Activated CD4-positive, alpha-beta memory T cell treated with anti-CD3 and anti-CD28 coated beads for 36 hours (primary cell): ENCODE data around the gene MYO18B. TPM values are rescaled to one million over a fixed set of nuclear protein-coding genes. Genes with fewer than 3 reads are reported as not detected.
A peak's percentile ranks its signal among the peaks of the same experiment; 100 is the strongest.

Experiments
- CTCF ChIA-PET: fragments of 350-600 bp; sonication (Branson Sonifier 250); formaldehyde crosslinking; loops from one replicate; lab custom pipeline; 2021; ENCODE audit warnings: antibody characterized with exemption, inconsistent platforms; lab: Charles Lee
- POLR2A ChIA-PET: fragments of 350-600 bp; sonication (Branson Sonifier 250); formaldehyde crosslinking; loops from one replicate; lab custom pipeline; 2021; ENCODE audit warnings: antibody characterized with exemption; lab: Charles Lee
- DNase-seq: peaks from one replicate; pipeline ENCODE4 v3.0.0-alpha.2; 2020
- H3K27ac Mint-ChIP-seq: one replicate; pipeline ENCODE4 v1.8.0; 2021; ENCODE audit warnings: mixed read lengths
- H3K27me3 Mint-ChIP-seq: one replicate; pipeline ENCODE4 v1.8.0; 2021; ENCODE audit warnings: mixed read lengths
- H3K36me3 Mint-ChIP-seq: one replicate; pipeline ENCODE4 v1.8.0; 2021; ENCODE audit warnings: mixed read lengths
- H3K4me1 Mint-ChIP-seq: one replicate; pipeline ENCODE4 v1.8.0; 2021; ENCODE audit warnings: low read depth, mixed read lengths
- H3K4me3 Mint-ChIP-seq: one replicate; pipeline ENCODE4 v1.8.0; 2021; ENCODE audit warnings: mild to moderate bottlenecking, mixed read lengths
- H3K9me3 Mint-ChIP-seq: one replicate; pipeline ENCODE4 v1.8.0; 2021; ENCODE audit warnings: mixed read lengths
- intact Hi-C: fragments of 100-400 bp; cut with micrococcal nuclease; formaldehyde crosslinking; loops from one replicate; pipeline ENCODE4 v1.15.1; 2023
- total RNA-seq, 2 experiments: library from RNA; stranded (reverse); gene quantifications; one replicate each; pipeline ENCODE4 v1.2.3, GENCODE V29; 2021

The MYO18B gene
- total RNA-seq, 2 experiments from 2014 or later = 0.22 to 0.29 TPM

DNA sequence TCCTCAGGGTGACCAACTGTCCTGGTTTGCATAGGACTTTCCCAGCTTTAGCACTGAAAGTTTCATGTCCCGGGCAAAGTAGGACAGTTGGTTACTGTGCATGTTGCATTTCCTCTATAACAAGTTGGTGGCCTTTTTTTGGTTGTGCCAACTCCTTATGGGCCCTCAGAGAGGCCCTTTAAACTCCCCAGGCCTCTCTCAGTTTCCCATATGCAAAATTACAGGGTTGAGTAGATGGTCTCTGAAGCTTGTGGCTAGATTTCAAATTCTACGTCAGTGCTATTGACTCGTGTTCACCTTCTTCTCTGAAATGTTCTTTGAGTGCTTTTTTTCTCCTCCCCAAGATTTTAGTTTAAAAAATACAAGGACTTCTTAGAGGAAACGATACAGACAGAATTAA is 92.5 kb downstream of the MYO18B start:
- H3K9me3 Mint-ChIP-seq = no peaks in the 10 kb centered on the region
- H3K36me3 Mint-ChIP-seq = no peaks in the 10 kb centered on the region
- H3K4me3 Mint-ChIP-seq = no peak overlapping the region
- H3K27ac Mint-ChIP-seq = no peak overlapping the region
- POLR2A ChIA-PET = no interaction called here
- no peaks in the 10 kb centered on the region for H3K27me3 Mint-ChIP-seq
- intact Hi-C loops = no loop called here
- no peaks in the 10 kb centered on the region for H3K4me1 Mint-ChIP-seq
- CTCF ChIA-PET = no interaction called here
- DNase-seq = no peak

DNA sequence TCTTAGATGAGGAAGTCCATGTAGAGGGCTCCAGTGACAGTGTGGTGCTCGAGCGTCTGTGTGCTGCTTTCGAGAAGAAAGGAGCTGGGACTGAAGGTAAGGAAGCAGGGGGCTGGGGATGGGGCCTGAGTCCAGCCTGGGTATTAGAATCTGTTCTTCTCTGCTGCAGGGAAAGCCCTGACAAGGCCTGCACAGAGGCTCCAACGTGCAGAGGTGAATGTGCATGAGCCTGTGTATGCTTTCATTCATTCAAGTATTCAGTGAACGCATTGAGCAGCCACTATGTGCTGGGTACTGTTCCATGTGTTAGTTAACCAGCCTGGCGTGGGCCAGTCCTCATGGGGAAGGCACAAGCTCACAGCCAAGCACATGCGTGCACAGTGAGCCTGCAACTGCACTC is 93.4 kb downstream of the MYO18B start:
- CTCF ChIA-PET = no interaction called here

DNA sequence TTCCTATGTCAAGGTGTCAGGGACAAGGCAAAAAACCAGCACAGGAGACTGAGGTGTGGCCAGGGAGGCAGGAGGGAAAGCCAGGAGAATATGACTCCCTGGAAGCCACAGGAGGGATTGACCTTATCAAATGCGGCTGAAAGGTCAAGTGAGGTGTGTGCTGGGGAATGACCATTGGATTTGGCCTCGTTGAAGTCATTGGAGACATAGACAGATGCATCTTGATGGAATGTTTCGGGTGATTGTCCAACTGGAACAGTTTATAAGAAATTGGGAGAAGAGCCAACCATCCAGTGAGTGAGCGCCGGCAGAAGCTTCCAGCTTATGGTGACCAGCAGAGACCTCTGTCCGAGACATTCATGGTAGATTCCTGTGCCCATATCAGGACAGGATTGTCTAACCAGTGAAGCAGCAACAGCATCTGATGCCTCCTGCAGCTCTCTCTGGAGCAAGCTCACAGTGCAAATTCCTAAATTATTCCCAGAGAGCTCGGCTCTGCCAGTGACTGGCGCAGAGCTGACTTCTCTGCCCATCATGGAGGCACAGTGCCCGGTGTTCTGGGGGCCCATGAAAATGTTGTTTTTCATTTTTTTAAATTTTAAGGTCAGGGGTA is 95.4 kb downstream of the MYO18B start:
- H3K9me3 Mint-ChIP-seq = no peaks in the 10 kb centered on the region
- ChIA-PET CTCF (no interaction called here), POLR2A (no interaction called here)
- H3K27me3 Mint-ChIP-seq = no peaks in the 10 kb centered on the region
- no peak overlapping the region for H3K27ac Mint-ChIP-seq
- no peak for DNase-seq
- H3K36me3 Mint-ChIP-seq = no peaks in the 10 kb centered on the region
- H3K4me3 Mint-ChIP-seq = no peak overlapping the region
- H3K4me1 Mint-ChIP-seq = no peaks in the 10 kb centered on the region
- intact Hi-C loops = no loop called here

More for the DNA sequence above, 93.4 kb downstream of the MYO18B start:
- Mint-ChIP-seq H3K4me1 (no peaks in the 10 kb centered on the region), H3K36me3 (no peaks in the 10 kb centered on the region), H3K27me3 (no peaks in the 10 kb centered on the region), H3K9me3 (no peaks in the 10 kb centered on the region), H3K27ac (no peak overlapping the region), H3K4me3 (no peak overlapping the region)
- no peak for DNase-seq
- intact Hi-C loops = no loop called here
- POLR2A ChIA-PET = no interaction called here

DNA sequence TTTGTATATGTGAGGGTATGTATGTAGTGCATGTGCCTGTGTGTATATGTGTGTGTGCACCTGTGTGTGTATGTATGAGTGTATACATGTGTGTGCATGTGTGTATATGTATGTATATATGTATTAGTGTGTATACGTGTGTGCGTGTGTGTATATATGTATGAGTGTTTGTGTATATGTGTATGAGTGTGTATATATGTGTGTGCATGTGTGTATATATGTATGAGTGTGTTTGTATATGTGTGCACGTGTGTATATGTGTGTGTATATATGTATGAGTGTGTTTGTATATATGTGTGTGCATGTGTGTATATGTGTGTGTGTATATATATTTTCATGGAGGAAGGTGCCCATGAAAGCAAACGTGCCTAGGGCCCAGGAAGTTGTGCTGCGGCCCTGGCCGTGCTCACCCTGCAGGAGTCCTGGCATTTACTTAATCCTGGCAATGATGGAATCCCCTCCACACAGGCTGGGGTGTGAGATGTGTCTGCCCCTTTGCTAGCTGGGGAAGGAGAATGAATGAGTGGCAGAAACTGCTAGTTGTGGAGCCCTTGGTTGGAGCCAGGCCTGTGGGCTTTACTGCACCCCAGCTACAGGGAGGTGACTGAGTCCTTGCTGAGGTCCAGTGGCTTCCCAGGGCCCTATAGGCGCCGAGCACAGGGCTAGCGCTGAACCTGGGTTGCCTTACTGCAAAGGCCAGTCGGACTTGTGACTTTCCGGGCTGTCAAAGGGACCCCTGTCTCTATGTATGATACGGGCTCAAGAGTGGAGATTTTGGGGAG is 97.2 kb downstream of the MYO18B start:
- H3K4me1 Mint-ChIP-seq = no peaks in the 10 kb centered on the region
- intact Hi-C loops = no loop called here
- no peak for DNase-seq
- no peaks in the 10 kb centered on the region for H3K9me3 Mint-ChIP-seq
- CTCF ChIA-PET = no interaction called here
- H3K36me3 Mint-ChIP-seq = no peaks in the 10 kb centered on the region
- H3K27ac Mint-ChIP-seq = no peak overlapping the region
- POLR2A ChIA-PET = no interaction called here
- no peaks in the 10 kb centered on the region for H3K27me3 Mint-ChIP-seq
- no peak overlapping the region for H3K4me3 Mint-ChIP-seq

DNA sequence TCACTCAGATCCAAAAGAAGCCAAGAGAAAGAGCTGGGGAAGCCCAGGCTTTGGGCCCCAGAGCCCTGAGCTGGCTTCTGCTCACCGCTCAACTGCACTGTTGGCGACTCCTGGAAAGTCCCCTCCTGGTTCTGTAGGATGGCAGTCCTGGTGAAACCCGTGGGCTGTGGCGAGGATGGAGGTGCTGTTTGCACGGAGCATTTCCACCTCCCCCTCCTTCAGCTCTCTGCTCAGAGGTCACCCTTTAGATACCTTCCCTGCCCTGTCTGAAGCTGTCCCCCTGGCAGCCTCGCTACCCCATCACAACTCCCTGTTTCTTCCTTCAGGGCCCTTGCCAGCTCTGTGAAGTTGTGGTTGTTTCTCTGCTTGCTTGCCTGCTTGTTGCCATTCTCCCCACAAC is 97.8 kb downstream of the MYO18B start:
- Mint-ChIP-seq H3K4me1 (no peaks in the 10 kb centered on the region), H3K27me3 (no peaks in the 10 kb centered on the region), H3K9me3 (no peaks in the 10 kb centered on the region), H3K27ac (no peak overlapping the region), H3K4me3 (no peak overlapping the region), H3K36me3 (no peaks in the 10 kb centered on the region)
- no peak for DNase-seq
- intact Hi-C loops = no loop called here
- POLR2A ChIA-PET = no interaction called here
- CTCF ChIA-PET = no interaction called here

DNA sequence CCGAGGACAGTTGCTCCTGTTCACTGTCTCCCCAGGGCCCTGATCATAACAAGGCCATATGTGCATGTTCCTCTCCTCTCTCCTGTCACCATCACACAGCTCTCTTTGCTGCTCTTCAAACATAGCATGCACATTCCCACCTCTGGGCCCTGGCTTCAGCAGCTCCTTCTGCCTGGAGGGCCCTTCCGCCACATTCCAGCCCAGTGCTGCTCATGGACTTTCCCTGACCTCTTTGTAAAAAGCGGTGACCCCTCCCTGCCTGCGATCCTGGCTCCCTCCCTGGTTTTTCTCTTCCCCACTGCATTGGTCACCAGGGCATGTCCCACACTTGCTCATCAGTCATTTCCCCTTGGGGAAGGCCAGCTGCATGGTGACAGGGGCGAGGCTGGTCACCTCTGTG is 98.2 kb downstream of the MYO18B start:
- POLR2A ChIA-PET = no interaction called here

DNA sequence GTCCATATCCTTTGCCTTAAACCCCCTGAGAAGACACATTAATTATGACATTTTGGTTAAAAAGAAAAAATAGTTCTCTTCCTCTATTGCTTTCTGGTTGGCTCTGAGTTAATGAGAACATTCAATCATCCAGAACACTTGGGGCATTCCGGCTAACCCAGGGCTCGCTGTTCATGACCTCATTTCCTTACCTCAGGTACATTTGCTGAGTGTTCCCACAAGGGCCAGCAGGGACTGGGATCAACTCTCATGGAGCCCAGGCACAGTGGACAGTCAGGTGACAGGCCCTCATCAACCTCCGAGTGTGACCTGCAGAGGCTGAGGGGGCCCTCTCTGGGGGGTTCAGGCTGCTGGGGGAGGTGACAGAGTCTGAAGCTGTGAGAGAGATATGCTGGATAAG is 98.9 kb downstream of the MYO18B start:
- H3K4me3 Mint-ChIP-seq = no peak overlapping the region
- no peak for DNase-seq
- POLR2A ChIA-PET = no interaction called here
- H3K27me3 Mint-ChIP-seq = no peaks in the 10 kb centered on the region
- CTCF ChIA-PET = no interaction called here
- intact Hi-C loops = no loop called here
- no peak overlapping the region for H3K27ac Mint-ChIP-seq
- no peaks in the 10 kb centered on the region for H3K9me3 Mint-ChIP-seq
- H3K4me1 Mint-ChIP-seq = no peaks in the 10 kb centered on the region
- H3K36me3 Mint-ChIP-seq = no peaks in the 10 kb centered on the region

More for the DNA sequence above, 98.2 kb downstream of the MYO18B start:
- no peak for DNase-seq
- CTCF ChIA-PET = no interaction called here
- Mint-ChIP-seq H3K27ac (no peak overlapping the region), H3K9me3 (no peaks in the 10 kb centered on the region), H3K27me3 (no peaks in the 10 kb centered on the region), H3K4me3 (no peak overlapping the region), H3K36me3 (no peaks in the 10 kb centered on the region), H3K4me1 (no peaks in the 10 kb centered on the region)
- intact Hi-C loops = no loop called here

DNA sequence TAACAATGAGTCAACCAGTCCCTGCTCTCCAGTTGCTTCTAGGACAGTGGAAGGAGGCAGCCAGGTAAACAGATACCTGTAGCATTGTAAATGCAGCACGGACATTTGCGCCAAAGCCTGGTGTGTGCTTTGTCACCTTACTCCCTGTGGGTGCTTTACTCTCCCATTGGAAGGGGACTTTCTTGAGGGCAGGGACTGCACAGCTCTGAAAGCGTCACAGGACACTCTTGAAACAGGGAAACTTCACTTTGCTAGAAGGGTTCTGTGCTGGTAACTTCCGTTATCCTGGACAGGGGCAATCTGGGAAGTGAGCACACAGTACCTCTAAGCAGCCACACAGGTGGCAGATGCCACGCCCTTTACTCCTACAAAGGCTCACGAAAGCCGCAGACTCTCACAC is 99.8 kb downstream of the MYO18B start:
- no peak overlapping the region for H3K4me3 Mint-ChIP-seq
- H3K9me3 Mint-ChIP-seq = no peaks in the 10 kb centered on the region
- no peak for DNase-seq
- no peaks in the 10 kb centered on the region for H3K36me3 Mint-ChIP-seq
- H3K27me3 Mint-ChIP-seq = no peaks in the 10 kb centered on the region
- CTCF ChIA-PET = no interaction called here
- POLR2A ChIA-PET = no interaction called here
- no peaks in the 10 kb centered on the region for H3K4me1 Mint-ChIP-seq
- no peak overlapping the region for H3K27ac Mint-ChIP-seq
- intact Hi-C loops = no loop called here

DNA sequence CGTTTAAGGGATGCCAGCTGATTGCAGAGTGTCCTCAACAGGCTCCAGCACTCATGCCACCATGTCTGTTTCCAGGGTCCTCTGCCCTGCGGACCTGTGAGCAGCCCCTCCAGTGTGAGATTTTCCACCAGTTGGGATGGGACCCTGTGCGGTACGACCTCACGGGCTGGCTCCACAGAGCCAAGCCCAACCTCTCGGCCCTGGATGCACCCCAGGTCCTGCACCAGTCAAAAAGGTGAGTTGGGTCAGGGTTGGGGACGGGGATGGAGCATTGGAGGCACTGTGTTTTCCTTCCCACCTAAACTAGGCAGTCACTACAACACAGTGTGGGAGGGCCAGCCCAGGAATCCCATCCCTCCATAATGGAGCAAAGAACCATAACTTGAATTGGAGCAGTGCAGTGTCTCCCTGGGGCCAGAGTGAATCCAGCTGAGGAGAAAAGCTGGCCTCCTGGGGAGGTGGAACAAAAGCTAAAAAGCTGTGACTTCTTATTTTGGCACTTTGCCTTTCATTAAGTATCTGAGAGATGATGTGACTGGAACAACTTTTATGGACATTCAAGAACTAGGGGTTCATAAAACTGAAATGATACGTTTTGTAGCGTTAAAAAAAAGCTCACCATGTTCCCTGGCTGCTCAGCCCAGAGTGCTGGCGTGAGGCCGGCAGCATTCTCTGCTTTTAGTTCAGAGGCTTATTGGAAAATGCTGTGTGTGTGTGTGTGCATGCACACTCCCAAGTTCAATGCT is 101.8 kb downstream of the MYO18B start:
- CTCF ChIA-PET = no interaction called here
- POLR2A ChIA-PET = no interaction called here
- no peaks in the 10 kb centered on the region for H3K9me3 Mint-ChIP-seq
- H3K27ac Mint-ChIP-seq = no peak overlapping the region
- DNase-seq = no peak
- H3K4me1 Mint-ChIP-seq = no peaks in the 10 kb centered on the region
- H3K4me3 Mint-ChIP-seq = no peak overlapping the region
- no peaks in the 10 kb centered on the region for H3K36me3 Mint-ChIP-seq
- no peaks in the 10 kb centered on the region for H3K27me3 Mint-ChIP-seq
- intact Hi-C loops = no loop called here

DNA sequence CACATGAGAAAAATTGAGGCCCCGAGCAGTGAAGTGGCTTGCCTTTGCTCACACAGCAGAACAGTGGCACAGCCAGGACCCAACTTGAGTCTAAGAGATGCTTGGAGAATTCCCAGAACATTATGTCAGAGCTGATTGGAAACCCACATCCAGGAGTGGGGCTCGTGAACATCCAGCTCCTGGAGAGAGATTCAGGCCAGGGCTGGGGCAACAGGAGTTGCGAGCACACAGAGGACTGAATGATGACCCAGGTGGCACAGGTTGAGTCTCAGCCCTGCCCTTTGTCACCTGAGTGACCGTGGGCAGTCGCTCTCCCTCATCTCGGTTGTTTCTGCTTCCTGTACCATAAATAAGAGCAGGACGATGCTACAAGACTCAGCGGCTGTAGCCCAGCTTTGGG is 102.6 kb downstream of the MYO18B start:
- intact Hi-C loops = no loop called here
- ChIA-PET POLR2A (no interaction called here), CTCF (no interaction called here)
- Mint-ChIP-seq H3K27ac (no peak overlapping the region), H3K9me3 (no peaks in the 10 kb centered on the region), H3K36me3 (no peaks in the 10 kb centered on the region), H3K4me3 (no peak overlapping the region), H3K4me1 (no peaks in the 10 kb centered on the region), H3K27me3 (no peaks in the 10 kb centered on the region)
- no peak for DNase-seq

DNA sequence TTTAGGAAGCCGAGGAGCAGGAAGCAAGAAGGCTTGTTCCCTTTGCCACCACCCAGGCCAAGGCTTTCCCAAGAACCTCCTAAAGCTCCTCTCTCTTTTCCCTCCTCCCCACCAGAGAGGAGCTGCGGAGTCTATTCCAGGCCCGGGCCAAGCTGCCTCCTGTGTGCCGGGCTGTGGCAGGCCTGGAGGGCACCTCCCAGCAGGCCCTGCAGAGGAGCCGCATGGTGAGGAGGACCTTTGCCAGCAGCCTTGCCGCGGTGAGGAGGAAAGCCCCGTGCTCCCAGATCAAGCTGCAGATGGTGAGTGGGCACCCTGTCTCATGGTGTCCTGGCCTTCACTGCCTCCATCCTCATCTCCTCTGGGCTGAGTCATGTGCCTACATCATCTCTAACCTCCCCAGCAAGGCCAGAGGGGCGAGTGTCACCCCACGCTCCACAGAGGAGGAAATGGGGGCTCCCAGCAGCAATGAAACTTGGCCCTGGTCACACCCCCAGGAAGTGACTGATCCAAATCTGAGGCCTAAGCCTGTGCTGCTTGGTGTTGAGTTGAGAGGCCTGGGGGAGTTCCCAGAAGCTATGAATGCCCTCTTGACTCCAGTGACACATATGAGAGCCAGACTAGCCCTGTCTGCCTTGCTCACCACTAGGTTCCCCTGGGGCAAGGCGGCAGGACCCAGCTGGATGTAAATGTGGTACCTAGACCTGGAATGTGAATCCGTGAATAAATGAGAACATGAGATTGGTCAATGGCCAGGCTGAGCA is 104.2 kb downstream of the MYO18B start:
- POLR2A ChIA-PET = no interaction called here
- CTCF ChIA-PET = no interaction called here
- no peaks in the 10 kb centered on the region for H3K27me3 Mint-ChIP-seq
- no peaks in the 10 kb centered on the region for H3K4me1 Mint-ChIP-seq
- H3K9me3 Mint-ChIP-seq = no peaks in the 10 kb centered on the region
- H3K27ac Mint-ChIP-seq = no peak overlapping the region
- DNase-seq = peak; percentile 28
- intact Hi-C loops = no loop called here
- no peaks in the 10 kb centered on the region for H3K36me3 Mint-ChIP-seq
- no peak overlapping the region for H3K4me3 Mint-ChIP-seq

DNA sequence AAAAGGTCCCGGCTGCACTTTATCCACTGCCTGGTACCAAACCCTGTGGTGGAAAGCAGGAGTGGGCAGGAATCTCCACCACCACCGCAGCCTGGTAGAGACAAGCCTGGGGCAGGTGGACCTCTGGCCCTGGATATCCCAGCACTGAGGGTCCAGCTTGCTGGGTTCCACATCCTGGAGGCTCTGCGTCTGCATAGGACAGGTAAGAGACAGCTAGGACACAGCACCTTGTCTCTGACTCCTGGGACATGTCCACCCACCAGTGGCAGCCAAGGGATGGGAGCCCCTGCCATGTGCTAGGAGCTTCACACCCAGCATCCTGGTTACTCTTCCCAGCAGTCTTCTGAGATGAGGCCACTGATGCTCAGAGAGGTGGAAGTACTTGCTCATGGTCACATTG is 105.5 kb downstream of the MYO18B start:
- POLR2A ChIA-PET = no interaction called here
- H3K4me1 Mint-ChIP-seq = no peaks in the 10 kb centered on the region

More for the DNA sequence above, 105.5 kb downstream of the MYO18B start:
- Mint-ChIP-seq H3K9me3 (no peaks in the 10 kb centered on the region), H3K4me3 (no peak overlapping the region), H3K36me3 (no peaks in the 10 kb centered on the region), H3K27me3 (peaks cover 4% of the 10 kb centered on the region), H3K27ac (no peak overlapping the region)
- CTCF ChIA-PET = no interaction called here
- intact Hi-C loops = no loop called here
- DNase-seq = no peak
